ENCODE data around the gene SRGAP3.

Gene SRGAP3

DNA sequence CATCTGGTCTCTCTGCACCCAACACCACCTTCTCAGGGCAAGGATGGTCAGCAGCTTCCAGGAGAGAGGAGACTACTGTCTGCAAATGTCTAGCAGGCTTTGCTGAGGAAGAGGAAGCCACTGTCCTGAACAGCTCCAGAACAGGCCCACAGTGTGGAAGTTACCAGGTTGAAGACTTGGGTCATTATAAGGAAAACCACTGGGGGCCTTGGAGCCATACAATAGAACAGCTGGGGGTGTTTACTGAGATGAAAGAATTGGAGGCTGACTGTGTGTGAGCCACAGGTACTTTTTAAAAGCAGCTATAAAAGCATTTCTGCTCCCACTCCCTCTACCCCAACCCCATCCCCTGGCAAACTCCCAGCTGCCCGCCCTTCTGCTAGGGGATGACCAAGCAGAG lies 24.2 kb downstream of the SRGAP3 start:
- DNase-seq (ENCODE audit: low spot score): no peak

DNA sequence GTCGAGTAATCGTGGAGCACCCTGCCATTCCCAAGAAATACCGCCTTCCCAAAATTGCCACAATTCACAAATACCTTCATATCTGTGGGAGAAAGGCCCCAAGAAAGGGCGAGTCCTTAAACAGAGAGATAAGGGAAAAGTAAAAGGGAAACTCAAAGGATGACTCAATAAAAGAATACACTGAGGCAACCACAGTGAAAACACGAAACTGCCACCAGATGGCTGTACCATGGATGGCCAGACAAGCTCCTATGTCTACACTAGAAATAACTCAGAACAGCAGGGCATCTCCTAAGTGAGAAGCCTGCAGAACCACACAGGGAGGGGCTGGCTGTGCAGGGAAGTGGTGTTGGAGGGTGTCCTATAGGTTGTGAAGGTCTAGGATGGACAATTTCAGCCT lies 25.0 kb downstream of the SRGAP3 start:
- no peak for DNase-seq (ENCODE audit: low spot score)

DNA sequence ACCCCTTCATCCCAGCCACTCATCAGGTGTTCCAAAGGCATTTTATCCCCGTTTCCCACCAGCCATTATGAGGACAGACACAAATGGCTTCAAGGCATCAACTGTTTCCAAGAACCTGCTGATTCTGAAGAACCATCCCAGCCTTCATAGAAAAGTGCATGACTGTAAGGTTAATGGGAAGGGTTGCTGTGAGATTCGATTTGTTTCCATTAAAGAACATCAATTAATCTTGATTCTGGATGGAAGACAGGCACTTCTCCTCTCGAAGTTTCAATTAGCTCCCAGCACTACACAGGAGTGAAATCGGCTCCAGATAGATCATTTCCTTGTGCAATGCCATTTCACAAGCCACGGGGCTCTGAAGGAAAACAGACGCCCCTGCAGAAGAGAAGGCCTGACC lies 25.8 kb downstream of the SRGAP3 start:
- no peak for DNase-seq (ENCODE audit: low spot score)

DNA sequence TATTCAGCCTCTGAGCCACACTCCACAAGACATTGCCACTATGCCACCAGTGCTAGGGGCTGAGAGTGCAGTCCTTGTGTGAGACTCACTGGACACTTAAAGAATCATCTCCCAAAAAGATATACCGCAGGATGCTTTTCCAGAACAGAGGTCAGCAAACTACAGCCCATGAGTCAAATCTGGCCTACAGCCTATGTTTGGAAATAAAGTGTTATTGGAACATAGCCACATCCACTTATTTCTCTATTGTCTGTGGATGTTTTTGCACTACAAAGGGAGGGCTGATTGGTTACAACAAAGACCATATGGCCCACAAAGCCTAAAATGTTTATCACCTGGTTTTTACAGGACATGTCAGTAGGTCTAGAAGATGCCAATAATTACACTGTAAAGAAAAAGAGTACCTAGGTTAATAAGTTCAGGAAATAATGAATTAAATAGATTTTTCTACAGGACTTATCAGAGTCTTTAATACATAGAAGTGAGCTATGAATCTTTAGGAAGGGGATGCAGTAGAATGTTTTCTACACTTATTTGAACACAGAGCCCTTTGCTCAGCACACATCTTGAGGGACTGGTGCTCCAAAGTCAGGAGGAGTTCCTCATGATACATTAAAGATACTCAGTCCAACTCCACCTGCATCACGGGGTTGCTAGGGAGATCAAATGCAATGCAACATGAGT lies 26.3 kb downstream of the SRGAP3 start:
- DNase-seq (ENCODE audit: low spot score): no peak

DNA sequence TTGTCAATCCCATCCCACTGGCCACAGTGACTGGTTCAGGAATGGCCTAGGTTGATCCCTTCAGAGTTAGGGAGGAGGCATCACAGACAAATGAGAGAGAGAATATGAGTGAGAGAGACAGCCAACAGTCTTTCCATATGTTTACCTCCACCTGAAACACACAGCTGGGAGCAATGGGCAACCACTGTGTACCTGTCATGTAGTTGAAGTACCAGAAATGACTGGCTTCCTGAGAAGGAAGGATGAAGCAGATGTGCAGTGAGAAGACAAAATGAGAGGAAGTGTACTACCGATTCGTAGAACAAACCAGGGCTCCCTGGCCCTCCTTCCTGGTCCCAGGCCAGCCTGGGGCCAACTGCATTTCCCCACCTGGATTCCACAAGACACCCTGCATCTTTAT lies 27.4 kb downstream of the SRGAP3 start:
- no peak for DNase-seq (ENCODE audit: low spot score)

DNA sequence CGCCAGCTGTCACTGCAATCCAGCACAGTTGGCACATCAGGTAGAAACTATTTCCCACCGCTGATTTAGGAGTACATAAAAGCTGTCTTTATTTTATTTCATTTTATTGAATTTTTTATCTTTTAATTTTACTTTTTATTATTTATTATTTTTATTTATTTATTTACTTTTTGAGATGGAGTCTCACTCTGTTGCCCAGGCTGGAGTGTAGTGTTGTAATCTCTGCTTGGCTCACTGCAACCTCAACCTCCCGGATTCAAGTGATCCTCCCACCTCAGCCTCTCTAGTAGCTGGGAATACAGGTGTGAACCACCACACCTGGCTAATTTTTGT lies 31.0 kb downstream of the SRGAP3 start:
- DNase-seq (ENCODE audit: low spot score): no peak

DNA sequence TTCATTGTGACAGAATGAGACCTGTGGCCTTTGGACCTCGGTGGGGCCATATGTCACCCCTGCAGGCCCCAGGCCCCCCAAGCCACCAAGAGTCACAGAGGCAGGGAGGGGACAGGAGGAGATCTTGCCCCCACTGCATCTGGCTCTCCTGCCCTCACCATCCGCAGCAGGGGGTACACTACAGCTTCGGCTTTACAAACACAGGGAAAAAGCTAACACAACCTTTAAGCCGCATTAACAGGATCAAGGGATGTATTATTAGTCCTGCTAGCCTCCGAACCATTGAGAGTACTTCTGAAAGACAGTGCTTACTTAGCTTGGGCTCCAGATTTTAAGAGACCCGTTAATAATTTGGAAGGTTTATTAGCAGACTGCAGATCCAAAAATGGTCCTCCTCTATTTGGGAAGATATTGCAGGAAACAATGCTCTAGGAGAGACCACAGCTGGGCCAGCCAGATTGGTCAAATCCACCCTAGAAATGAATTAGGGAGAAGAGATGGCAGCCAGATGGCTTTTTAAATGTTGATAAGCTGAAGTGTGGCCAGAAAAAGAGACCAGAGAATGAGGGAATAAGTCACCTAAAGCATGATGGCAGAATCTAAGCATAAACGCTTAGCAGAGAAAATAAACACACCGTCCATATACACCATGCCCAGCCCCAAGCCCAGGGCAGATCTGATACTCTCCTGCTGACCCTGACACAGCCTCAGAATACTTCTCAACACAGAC lies 31.5 kb downstream of the SRGAP3 start:
- no peak for DNase-seq (ENCODE audit: low spot score)

DNA sequence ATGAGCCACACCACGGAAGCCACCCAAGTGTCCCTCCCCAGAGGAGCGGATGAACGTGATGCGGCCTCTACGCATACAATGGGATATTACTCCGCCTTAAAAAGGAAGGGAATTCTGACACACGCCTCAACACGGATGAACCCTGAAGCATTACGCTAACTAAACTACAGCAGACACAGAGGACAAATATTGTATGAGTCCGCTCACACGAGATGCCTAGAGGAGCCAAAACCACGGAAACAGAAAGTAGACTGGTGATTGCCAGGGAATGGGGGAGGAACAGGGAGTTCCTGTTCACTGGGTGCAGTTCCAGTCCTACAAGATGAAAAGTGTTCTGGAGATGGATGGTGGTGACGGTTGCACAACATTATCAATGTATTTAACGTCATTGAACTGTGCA lies 32.7 kb downstream of the SRGAP3 start:
- no peak for DNase-seq (ENCODE audit: low spot score)

DNA sequence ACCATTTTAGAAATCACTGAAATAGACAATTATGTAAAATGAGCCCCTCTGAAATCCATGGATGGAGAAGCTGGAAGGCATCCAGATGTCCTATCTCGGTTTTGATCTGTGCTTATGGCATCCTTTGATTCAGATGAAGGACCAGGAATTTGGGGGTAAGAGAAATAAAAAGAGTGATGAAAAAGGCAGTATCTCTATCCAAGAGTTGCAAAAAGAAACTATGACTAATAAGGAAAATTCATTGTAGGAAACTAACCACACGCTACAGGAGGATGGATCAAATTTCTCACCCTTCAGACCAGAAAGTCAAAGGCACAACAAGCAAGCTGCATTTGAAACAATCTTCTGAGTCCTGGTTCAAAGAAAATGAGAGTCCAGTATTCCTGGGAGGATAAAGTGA lies 34.8 kb downstream of the SRGAP3 start:
- DNase-seq (ENCODE audit: low spot score): no peak

DNA sequence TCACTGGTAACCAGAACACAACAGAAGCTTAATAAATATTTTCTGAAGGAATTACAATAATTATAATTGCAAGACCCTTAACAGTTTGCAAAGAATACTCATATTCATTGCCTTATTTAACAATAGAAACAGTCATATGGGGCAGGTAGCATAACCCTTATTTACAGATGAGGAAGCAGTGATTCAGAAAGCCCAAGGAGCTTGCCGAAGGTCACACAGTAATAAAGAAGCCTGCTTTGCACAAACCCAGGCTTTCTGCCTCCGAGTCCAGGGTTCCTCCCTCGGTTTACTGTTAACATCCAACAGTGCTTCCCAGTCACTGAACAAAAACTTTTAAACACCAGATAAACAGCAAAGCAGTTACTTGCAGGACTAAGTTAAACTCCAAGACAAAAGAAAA lies 35.3 kb downstream of the SRGAP3 start:
- no peak for DNase-seq (ENCODE audit: low spot score)

DNA sequence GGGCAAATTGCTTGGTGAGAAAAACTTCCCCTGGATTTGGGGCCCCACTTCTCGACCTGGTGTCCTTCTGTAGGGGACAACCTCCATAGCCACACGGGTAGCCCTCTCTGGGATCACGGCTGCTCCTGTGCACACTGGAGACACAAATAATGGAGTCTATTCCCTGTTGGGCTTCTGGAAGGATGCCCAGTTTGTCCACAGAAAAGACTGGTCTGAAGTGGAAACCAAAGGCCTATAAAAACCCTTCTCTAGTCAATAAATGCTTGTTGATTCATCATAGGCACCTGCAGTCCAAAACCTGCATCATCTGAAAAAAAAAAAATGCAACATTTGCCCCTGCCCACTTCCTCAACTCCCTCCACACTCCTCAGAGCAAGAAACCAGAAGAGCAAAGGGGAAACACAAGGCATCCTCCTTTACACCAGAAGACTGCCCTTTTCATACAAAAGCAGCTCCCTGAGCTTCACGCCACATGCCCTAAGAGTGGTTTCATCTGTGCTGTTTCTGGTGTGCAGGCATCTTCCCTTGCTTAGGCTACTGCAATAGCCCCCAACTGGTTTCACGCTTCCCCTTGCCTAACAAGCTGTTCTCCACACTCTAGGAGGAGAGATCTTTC lies 36.3 kb downstream of the SRGAP3 start:
- DNase-seq (ENCODE audit: low spot score): no peak

DNA sequence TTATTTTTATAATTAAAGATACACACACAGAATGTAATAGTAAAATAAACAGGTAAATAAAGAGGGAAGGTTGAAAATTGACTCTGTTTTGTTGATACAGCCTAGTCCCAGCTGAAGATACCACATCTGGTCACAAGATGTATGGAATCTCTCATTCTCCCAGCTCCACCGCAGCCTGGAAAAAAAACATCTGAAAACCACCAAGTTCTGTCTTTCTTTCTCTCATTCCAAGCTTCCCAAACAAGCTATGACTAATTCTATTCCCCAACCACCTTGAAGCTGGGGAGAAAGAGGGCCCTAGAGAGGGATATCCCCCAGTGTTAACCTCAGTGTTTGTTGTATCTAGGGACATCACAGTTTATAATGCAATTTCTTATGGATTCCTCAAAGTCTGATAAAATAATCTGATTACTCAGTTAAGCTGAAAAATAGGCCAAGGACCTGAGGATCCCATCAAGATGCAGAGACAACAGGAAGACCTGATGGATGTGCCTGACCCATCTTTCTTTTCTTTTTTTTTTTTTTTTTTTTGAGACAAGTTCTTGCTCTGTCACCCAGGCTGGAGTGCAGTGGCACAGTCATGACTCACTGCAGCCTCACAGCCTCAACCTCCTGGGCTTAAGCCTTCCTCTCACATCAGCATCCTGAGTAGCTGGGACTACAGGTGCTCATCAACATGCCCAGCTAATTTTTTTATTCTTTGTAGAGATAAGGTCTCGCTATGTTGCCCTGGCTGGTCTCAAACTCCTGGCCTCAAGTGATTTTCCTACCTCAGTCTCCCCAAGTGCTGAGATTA lies 38.1 kb downstream of the SRGAP3 start:
- no peak for DNase-seq (ENCODE audit: low spot score)

DNA sequence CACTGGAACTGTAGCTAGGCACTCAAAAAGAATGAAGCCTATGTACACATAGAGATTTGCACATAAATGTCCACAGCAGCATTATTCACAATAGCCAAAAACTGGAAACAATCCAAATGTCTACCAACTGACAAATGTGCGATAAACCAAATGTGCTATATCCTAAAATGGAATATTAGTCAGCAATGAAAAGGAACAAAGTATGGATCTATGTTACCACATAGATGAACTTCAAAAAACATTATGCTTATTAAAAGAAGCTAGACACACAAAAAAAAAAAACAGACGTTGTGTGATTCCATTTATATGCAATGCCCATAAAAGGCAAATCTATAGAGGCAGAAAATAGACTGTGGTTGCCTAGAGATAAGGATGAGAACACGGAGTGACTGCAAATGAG lies 39.7 kb downstream of the SRGAP3 start:
- DNase-seq (ENCODE audit: low spot score): no peak

DNA sequence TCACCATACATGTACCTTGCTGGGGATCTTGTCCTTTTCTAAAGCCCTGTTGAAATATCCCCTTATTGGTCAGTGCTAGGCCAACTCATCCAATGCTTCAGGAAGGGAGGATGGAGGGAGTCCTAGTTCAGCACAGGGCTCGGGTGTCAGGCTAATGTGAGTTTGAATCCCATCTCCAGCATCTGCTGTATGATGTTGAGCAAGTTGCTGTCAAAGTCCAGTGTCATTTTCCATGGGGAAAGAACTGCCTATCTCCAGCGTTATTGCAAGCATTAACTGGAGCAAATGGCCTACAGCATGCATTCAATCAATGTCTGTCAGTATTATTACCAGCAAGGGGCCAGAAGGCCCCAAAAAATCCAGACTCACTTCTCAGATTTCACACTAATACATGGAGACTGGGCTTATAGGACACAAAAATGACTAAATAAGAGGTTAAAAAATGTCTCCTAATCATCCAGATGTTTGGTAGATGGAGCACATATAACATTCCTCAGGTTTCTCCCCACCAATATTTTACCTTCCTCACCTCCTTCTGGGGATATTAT lies 40.8 kb downstream of the SRGAP3 start:
- no peak for DNase-seq (ENCODE audit: low spot score)

DNA sequence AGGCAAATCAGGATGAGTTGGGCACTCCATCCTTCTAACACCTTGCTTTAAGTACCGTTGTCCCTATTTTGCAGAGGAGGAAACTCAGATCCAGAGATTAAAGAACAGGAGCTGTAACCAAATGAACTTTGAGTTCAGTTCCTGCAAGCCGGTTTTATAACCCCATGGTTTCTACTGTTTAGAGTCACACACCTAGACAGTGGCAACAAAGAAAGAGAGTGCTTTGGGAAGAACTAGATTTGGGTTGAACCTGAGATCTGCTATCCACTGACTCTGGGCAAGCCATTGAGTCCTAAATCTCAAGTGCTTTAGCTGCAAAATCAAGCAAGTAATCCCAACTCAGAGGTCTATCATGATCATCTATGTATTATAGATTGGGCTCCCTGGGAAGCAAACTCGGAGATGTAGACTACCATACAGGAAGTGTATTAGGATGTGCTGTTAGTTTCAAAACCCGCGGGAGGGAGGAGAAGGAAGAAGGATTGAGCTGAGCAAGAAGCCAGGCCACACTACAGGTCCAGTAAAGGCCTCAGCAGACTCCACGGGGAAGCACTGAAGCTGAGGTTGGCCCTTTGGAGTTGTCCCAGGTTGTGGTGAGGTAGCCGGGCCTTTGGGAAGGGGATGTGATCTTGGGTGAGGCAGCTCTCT lies 42.2 kb downstream of the SRGAP3 start:
- DNase-seq (ENCODE audit: low spot score): no peak

DNA sequence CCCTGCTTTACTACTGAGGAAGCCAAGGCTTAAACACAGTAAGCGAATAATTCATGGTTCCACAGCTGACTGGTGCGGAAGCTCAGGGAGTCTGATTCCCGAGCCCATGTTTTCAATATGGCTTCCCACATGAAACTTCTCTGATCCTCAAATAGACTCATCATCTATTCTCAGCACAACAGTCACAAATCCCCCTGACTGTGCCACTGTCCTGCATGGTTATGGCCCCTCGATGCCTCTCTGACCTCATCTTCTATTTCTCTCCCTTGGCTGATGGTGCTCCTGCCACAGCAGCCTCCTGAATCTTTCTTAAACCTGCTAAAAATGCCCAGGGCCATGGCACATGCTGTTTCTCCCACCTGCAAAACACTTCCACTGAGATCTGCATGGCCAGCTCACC lies 43.2 kb downstream of the SRGAP3 start:
- no peak for DNase-seq (ENCODE audit: low spot score)

DNA sequence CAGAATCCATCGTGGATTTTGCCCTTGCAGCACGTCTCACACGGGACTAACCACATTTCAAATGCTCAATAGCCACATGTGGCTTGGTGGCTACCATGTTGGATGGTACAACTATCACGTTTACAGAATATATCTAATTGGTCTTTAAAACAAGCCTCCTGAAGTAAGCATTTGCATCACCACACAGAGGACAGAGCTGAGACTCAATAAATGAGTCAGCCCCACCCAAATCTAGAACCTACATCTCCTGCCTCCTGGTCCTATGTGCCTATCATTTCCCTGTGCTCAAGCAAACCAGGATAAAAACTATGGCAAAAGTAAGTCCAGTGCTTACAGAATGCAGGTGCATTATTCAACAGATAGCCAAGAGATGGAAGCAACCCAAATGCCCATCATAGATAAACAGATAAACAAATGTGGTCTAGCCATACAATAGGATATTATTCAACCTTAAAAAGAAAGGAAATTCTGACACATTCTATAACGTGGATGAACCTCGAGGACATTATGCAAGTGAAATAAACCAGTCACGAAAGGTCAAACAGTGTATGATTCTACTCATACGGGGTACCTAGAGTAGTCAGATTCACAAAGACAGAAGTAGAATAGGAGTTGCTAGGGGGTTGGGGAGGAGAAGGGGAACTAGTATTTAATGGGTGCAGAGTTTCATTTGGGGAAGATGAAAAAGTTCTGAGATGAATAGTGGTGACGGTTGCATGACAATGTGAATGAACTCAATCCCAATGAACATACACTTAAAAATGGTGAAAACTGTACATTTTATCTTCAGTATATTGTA lies 43.9 kb downstream of the SRGAP3 start:
- no peak for DNase-seq (ENCODE audit: low spot score)

DNA sequence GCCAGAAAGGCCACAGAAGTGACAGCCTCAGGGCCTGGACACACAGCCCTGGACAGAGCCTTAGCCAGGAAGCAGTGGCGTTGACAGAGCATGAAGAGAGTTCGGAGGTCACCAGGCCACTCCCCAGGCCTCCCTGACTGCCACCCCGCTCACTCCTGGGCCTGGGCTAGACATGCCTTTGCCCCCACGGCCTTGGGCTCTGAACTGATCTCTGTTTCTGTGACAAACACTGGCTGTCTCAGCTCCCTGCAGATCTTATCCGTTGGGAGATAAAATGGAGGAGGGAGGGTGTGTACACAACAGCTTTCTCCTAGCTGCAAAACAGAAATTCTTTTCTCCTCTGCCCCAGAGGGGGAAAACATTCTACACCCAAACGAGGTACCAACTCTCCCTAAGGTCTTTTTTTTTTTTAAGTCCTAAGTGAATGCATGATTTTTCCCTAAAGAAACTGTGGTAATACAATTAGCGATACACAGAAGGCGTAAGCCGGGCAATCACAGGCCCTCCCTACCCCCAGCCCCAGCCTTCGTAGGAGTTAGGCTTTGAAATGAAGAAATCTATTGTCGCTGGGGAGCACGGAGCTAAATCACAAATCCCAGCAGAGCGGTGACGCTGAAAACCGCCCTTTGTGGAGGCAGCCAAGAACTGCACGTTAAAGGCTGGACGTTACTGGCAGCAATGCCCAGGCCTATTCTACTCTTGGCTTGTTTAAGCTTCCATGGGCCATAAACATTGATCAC lies 45.0 kb downstream of the SRGAP3 start:
- DNase-seq (ENCODE audit: low spot score): no peak

DNA sequence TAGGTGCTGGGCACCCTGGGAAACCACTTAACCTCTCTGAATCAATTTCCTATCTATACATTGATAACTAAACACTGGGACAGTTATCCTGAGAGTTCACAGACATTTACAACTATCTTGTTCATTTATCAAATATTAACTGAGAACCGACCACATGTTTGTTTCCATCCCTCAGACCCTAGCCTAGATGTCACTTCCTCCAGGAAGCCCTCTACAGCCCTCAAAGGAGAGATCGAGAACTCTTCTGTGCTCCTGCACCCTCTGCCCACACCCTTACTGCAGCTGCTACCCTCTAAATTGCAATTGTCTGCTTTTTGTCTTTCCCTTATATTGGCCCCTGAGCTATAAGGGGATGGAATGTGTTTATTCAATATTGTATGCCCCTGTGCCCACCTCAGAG lies 46.1 kb downstream of the SRGAP3 start:
- no peak for DNase-seq (ENCODE audit: low spot score)

DNA sequence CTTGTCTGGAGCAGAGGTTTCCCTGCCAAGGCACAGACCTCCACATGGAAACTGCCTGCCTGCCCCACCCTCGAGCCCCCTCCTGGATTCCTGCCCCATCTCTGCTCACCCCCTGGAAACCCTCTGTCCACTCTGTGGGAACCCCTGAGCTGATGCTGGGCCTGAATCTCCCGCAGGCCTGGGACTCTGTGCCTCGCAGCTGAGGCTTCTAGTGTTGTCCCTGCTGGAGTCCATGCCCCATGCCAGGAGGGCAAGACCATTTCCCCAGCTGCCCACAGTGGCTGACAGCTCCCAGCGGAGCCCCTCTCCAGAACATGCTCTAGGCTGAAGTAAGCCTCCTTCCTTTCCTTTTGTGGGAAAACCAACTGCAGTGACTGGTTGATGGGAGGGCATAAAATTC lies 46.9 kb downstream of the SRGAP3 start:
- no peak for DNase-seq (ENCODE audit: low spot score)

DNA sequence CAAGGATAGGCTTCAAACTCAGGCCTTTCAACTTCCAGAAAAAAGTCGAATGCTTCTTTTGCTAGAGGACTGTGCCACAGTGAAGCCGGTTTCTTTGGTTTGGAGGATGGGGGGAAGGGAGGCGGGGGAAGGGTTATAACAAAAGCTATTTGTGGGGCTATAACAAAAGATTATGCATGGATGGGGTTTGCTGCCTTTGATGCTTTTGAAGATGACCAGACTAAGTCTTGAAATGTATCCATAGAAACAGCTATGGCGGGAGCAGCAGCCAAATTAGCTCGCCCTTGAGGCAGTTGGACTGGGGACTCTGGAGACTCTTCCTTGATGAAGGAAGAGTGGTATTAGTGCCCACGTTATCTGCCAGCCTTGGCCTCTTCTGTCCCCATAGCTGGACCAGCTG lies 47.5 kb downstream of the SRGAP3 start:
- no peak for DNase-seq (ENCODE audit: low spot score)
